Activated CD4-positive, alpha-beta T cell treated with anti-CD3 and anti-CD28 coated beads, Interleukin-2, amount 50 U/mL, for 1 hour (primary cell): Measurements from ENCODE around the gene KIF5C.
"Not testable (repeated sequence)": the region's sequence is repeated elsewhere in the genome, so short reads cannot be mapped to it uniquely, and the experiment has no call there.

Experiments
- DNase-seq: peaks from one replicate; pipeline ENCODE4 v3.0.0-alpha.2; 2020

Gene KIF5C

GRCh38 chr2:148967056-148967455 is 92.0 kb downstream of the KIF5C start:
- no peak for DNase-seq

GRCh38 chr2:148967578-148967977 is 92.6 kb downstream of the KIF5C start:
- no peak for DNase-seq

GRCh38 chr2:148968301-148968700 is 93.3 kb downstream of the KIF5C start:
- DNase-seq = no peak

GRCh38 chr2:148968776-148969319 is 93.8 kb downstream of the KIF5C start:
- no peak for DNase-seq

GRCh38 chr2:148969659-148970061 is 94.6 kb downstream of the KIF5C start:
- DNase-seq = no peak

- DNase-seq = no peak
These were observed 95.4 kb downstream of the KIF5C start for GRCh38 chr2:148970385-148970784.

- DNase-seq = no peak
These were observed 96.5 kb downstream of the KIF5C start for GRCh38 chr2:148971547-148971946.

GRCh38 chr2:148974095-148974494 is 99.1 kb downstream of the KIF5C start:
- DNase-seq = no peak

GRCh38 chr2:148978026-148978685 is 103.1 kb downstream of the KIF5C start:
- DNase-seq = no peak

GRCh38 chr2:148978706-148979105 is 103.7 kb downstream of the KIF5C start:
- DNase-seq = no peak

GRCh38 chr2:148979164-148979918 is 104.3 kb downstream of the KIF5C start:
- DNase-seq = no peak

- no peak for DNase-seq
These were observed 104.9 kb downstream of the KIF5C start for GRCh38 chr2:148979919-148980277.

GRCh38 chr2:148980496-148980895 is 105.5 kb downstream of the KIF5C start:
- not testable (repeated sequence) for DNase-seq

- DNase-seq = no peak
These were observed 106.3 kb downstream of the KIF5C start for GRCh38 chr2:148981324-148981723.

- DNase-seq = no peak
These were observed 106.8 kb downstream of the KIF5C start for GRCh38 chr2:148981781-148982180.

- no peak for DNase-seq
These were observed 107.3 kb downstream of the KIF5C start for GRCh38 chr2:148982282-148982681.

- no peak for DNase-seq
These were observed 108.9 kb downstream of the KIF5C start for GRCh38 chr2:148983896-148984295.

GRCh38 chr2:148984449-148984848 is 109.4 kb downstream of the KIF5C start:
- DNase-seq = no peak

- no peak for DNase-seq
These were observed 112.3 kb downstream of the KIF5C start for GRCh38 chr2:148987286-148987685.

- no peak for DNase-seq
These were observed 113.3 kb downstream of the KIF5C start for GRCh38 chr2:148988337-148988736.

GRCh38 chr2:148989882-148990493 is 115.0 kb downstream of the KIF5C start:
- peak; percentile 41 for DNase-seq

GRCh38 chr2:148990968-148991367 is 115.9 kb downstream of the KIF5C start:
- DNase-seq = no peak

GRCh38 chr2:148992448-148992847 is 117.4 kb downstream of the KIF5C start:
- DNase-seq = no peak

- DNase-seq = no peak
These were observed 118.3 kb downstream of the KIF5C start for GRCh38 chr2:148993351-148993750.
